Esophagus mucosa (tissue), 1 donor: Measurements from ENCODE around the gene PLA2G4A. TPM values are rescaled to one million over a fixed set of nuclear protein-coding genes. Genes with fewer than 3 reads are reported as not detected.

Experiments used
- ATAC-seq: fragments of 200-7000 bp; cut with Tn5 transposase; one replicate; pipeline ENCODE4 v1.9.1; 2020
- total RNA-seq: library from RNA; stranded (reverse); gene quantifications from one replicate; pipeline ENCODE4 v1.2.4, GENCODE V29; 2023
- donor health status: DM: yes; HTN: yes; CAD: no.

PLA2G4A gene
- total RNA-seq, 1 donor from 2014 or later = 8.4 TPM

- no peak for ATAC-seq
Measured at GRCh38 chr1:186834399-186834958, 5.7 kb downstream of the PLA2G4A start.

DNA sequence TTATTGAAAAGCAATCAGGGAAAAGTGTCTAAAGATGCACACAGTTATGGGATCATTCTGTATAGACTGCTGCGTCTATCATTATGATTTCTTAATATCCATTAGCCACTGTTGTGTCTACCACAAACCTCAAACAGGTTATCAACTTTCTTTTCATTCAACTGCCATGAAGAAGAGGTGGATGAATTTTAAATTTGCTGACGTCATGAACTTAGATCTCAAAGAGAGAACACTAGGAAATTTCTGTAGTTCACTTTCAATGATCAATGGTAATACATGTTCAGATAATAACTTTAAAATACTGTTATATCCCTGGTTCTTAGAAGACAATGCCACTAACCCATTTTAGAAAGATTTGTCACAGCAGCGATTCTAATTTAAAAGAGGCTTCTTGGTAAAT lies 6.7 kb downstream of the PLA2G4A start:
- ATAC-seq = no peak

DNA sequence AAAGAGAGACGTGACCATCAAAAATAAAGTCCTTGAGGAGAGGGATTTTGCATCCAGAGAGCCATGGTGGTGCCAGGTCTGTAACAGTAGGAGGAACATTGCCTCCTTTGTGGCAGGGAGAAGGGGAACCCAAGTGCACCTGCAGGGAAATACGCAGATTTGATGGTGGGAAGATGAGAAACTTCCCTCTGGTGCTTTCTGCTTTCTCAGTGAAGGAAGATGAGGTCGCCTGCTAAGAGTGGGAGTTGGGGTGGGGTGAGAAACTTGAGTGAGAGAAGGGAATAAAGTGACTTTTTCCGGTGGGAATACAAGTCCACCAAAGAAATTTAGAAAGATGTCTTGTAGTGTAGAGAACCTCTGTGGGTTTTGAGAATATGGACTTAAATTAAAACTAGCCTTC lies 9.1 kb downstream of the PLA2G4A start:
- ATAC-seq = no peak

DNA sequence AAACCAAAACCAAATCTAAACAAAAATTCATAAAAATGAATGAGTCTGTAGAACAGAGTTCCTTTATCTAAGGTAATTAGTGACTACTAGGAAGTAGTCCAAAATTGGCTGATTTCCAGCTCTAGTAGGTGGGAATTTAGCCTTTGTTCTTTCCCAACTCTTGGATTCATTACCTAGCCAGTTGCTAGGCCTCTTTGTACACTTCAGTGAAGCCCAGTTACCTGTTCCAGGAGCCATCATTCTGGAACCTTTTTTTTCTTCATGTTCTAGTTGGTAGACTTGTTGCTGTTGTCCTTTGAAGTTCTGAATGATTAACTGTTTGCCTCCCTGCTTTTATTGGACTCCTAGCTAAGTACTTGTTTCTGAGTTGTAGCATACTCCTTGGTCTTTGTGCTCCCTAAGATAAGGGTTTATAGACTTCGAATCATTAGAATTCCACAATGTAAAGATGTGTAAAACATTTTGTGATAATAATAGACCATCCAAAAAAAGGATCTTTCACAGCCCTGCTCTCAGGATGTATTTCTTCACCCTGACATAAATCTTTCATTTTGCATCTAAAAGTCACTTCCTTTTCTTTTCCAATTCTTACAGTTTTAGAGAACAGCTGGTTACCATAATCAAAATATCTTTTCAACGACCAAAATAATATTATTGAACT lies 9.8 kb downstream of the PLA2G4A start:
- ATAC-seq = no peak

DNA sequence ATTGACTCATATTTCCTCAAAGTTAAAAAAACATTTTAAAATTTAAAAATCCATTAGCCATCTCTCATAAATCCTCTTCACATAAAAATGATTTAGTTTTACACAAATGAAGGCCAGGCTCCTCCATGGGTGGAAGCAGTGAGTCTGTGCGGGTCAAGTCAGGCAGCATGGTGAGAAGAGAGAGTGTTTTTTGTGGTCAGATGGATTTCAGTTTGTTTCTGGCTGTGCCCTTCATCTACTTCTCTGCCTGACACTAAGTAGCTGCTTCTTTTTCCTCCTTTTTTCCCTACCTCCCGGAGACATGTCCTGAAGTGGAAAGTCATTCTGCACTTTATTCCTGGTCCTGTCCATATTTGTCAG lies 10.3 kb downstream of the PLA2G4A start:
- no peak for ATAC-seq

- peak; percentile 75 for ATAC-seq
Measured at GRCh38 chr1:186841599-186841998, 12.8 kb downstream of the PLA2G4A start.

DNA sequence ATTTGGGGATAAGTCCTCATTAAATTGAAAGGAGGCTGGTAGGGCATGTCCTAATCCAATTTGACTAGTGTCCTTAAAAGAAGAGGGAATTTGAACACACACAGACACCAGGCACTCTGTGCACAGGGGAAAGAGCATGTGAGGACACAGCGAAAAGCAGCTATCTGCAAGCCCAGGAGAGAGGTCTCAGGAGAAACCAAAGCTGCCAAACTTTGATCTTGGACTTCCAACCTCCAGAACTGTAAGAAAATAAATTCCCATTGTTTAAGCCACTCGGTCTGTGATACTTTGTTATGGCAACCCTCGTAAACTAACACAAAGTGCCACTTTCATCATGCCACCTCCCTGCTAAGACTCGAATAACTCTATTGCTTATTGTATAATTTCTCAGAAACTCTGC lies 13.8 kb downstream of the PLA2G4A start:
- no peak for ATAC-seq

GRCh38 chr1:186843226-186843625 lies 14.5 kb downstream of the PLA2G4A start:
- ATAC-seq = no peak

DNA sequence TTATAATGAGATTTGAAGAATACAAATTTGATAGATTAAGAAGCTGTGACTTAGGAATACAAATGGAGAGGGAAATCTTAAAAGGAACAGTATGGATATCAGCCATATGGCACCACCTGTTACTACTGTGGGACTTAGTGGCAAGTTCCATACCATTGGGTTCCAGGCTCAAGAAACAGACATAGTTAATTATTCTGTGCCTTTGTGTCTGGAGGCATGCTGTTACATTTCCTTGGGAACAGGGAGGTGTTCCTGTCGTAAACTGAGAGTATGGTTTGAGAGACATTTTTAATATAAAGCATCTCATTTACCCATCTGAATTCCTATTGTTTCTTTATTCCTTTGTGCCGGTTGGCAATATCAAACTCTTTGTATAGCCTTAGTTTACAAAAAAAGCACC lies 15.2 kb downstream of the PLA2G4A start:
- ATAC-seq = no peak

DNA sequence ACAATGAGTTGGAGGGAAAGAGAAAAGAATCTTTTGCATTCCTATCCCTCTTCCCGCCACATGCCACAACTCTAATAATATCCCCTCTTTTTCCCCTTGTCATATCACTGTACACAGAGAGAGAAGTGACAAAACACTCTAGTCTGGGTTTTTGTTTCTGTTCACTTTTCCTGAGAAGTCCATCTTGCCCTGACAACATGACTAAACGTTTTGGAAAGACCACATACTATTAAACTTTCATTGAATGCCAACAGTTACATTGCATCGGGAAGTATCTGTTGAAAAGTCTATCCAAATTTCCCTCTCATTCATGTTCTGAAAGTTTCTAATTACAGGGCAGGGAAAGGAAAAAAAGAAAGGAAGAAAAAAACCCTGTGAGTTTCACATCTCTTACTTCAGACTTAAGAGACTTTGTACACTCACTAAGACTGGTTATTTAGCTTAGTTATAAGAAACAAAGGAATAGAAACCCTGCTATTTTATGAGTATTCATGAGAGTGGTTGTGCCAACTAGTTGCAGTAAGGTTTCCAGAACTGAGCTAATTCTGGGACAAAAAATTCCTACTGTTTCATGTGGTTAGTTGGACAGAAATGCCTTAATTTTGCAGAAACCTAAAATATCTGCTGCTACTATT lies 16.9 kb downstream of the PLA2G4A start:
- ATAC-seq = no peak

- no peak for ATAC-seq
Measured at GRCh38 chr1:186848509-186849130, 19.9 kb downstream of the PLA2G4A start.

DNA sequence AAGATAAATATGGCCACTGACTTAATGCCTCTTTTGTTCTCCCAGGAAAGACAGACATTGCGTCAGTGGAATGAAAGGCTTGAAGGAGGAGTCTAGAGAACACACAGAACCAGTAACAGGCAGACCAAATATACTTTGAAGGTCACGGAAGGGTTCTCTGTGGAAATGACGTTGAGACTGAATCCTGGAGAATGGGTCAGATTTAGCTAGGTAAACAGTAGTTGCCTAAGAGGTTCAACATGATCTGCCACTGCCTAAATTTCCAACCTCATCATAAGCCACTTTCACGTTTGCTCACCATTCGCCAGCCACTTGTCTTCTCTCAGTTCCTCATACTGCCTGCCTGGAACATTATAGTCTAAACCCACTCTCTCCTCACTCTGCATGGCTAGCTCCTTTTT lies 20.5 kb downstream of the PLA2G4A start:
- ATAC-seq = peak; percentile 84

DNA sequence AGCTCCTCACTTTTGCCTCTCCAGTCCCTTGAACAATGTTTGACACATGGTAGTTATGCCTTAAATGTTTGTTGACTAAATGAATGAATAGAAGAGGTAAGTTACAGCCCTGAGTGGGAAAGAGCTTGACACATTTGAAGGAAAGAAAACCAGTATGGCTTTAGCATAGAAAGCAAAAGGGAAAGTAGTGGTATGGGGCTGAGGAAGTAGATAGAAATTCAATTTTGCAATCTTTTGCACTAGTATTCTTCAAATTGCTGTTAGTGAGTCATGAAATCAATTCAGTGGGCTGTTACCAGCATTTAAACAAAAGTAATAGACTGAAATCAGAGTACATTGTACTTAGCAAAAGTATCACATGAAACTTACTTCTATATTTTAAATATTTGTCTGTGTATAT lies 21.1 kb downstream of the PLA2G4A start:
- ATAC-seq = no peak

- no peak for ATAC-seq
Measured at GRCh38 chr1:186854102-186854501, 25.4 kb downstream of the PLA2G4A start.

DNA sequence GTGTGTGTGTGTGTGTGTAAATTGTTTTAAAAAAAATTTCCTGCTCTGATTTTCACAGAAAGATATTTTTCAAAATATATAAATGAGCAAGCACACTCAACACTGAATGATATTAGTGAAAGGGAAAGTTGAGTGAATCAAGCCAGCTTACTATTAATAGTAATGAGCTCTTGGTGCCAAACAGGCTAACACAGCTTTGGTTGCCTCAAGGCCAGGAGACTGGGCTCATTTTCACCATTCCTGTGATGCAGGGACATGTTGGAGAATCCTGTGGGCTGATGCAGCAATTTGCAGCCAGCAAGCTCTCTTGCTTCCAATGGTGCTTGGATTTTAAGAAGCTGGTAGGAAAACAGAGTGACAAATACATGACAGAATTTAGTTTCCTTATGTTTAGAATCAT lies 30.2 kb downstream of the PLA2G4A start:
- peak; percentile 76 for ATAC-seq

DNA sequence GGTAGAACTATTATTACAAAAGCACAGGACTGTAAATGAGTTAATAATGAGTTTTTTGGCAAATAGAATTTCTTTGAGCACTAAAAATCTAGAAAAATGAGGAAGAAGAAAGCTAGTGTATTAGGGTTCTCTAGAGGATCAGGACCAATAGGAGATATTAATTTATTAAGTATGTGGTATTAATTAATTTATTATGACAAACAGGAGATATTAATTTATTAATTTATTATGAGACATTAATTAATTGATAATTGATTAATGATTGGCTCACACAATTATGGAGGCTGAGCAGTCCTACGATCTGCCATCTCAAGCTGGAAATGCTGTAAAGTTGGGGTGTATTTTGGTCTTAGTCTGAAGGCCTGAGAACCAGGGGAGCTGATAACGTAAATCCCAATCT lies 31.2 kb downstream of the PLA2G4A start:
- ATAC-seq = no peak

- no peak for ATAC-seq
Measured at GRCh38 chr1:186864296-186864695, 35.5 kb downstream of the PLA2G4A start.

- no peak for ATAC-seq
Measured at GRCh38 chr1:186865253-186865652, 36.5 kb downstream of the PLA2G4A start.

- ATAC-seq = peak; percentile 79
Measured at GRCh38 chr1:186865857-186866256, 37.1 kb downstream of the PLA2G4A start.

- ATAC-seq = no peak
Measured at GRCh38 chr1:186869526-186870228, 40.9 kb downstream of the PLA2G4A start.

DNA sequence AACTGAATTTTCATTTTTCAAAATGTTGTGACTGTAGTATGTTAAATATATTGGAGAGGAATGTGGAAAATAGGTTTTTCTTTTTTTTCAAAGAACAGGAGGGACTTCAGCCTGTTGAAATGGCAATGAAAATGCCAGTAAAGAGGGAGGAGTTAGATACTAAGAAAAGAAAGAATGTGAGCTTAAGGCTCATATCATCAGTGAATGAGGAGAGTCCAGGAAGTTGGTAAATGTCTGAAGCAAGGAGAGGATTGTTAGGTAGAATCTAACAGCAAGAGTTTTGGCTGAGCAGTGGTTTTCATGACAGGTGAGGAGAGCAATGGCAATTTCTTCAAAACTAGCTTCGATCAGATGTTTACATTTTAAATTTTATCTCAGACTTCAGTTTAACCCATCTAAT lies 43.0 kb downstream of the PLA2G4A start:
- no peak for ATAC-seq

DNA sequence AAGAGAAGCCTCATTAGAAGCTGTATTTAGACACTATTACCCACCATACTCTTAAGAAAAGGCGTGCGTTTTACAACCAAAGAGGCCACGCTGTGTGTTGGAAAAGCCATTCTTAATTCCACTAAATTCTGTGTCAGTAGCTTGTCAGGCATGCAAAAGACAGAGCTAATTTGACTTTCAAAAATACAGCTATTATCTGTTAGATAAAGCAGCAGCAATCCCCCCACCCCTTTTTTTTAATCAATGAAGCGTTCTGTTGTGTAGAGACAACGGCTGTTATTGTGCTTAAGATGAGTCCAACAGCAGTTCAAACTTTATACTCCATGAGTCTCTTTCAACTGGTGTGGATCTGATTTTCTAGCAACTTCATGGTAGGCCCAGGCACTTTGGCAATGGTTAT lies 43.5 kb downstream of the PLA2G4A start:
- no peak for ATAC-seq

- ATAC-seq = no peak
Measured at GRCh38 chr1:186873687-186874086, 44.9 kb downstream of the PLA2G4A start.
